Measurements from ENCODE around the gene ZEB2.

The ZEB2 gene

DNA sequence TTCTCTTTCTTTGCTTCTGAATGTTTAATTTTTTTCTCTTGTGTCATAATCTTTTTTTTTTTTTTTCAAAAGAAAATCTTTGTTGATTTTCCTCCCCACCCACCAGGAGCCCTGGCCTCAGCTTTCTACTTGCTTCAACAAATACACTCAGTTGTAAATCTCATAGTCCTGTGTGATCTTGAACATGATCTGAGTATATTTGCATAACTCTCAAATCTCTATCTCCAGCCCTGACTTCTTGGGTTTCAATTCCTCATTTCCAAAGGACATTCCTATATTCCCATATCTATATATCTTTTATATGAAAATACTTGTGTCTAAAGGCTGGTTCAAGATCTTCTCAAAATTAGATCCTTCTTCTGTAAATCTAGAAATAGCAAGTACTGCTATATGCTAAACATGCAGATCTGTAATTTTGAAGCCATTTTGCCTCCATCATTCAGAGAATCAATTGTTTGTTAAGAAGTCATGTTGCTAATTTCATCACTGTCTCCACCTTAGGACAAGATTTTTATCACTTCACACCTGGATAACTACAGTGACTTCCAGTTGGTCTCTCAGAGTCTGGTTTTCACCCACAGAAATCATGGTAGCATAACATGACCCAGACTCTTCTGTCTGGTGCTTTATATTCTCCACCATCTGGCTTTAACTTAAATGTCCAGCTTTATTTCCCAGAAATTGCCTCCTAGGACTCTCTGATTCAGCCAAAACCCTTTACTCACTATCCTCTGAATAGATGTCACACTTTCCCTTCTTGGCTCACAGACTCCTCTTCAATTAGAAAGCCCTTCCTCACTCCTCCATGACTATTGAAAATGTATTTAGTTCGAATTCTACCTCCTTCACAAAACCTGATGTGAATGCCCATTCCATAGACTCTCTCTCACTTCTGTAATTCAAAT, 98.1 kb downstream of the ZEB2 start:
- DNase-seq (ENCODE audit: low spot score) = no peak

DNA sequence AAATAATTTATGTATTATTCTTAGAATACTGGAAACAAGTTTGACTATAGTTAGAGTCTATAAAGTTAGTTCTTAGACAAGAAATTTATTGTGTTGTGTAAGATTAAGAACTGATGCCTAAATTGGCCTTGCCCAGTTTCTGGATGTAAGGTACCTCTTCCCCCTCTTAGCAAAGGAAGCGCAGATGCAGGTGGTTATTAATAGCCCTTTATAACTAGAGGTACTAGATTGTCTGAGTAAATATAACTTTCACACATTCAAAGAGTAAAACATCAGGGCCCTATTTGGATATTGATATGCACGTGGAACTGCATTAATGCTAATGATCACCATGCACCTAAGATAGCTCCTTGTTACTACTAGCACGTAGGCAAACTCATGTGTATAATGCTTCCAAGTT, 100.7 kb downstream of the ZEB2 start:
- DNase-seq (ENCODE audit: low spot score) = no peak

DNA sequence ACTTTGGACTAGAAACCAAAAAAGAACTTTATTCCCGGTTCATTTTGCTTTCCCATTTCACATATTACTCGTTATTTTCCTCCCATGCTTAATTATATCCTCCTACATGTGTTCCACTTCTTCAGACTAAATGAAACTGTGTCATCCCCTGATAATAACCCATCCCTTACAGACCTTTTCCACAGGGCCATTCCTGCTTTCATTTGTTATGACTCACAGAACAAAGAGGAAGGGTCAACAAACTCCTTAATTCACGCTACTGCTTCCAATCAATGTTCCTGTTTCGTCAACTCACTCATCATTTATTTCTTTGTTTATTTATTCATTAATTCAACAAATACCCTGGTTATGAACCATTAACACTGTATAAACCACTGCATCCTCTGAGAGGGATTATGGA, 104.5 kb downstream of the ZEB2 start:
- no peak for DNase-seq (ENCODE audit: low spot score)

DNA sequence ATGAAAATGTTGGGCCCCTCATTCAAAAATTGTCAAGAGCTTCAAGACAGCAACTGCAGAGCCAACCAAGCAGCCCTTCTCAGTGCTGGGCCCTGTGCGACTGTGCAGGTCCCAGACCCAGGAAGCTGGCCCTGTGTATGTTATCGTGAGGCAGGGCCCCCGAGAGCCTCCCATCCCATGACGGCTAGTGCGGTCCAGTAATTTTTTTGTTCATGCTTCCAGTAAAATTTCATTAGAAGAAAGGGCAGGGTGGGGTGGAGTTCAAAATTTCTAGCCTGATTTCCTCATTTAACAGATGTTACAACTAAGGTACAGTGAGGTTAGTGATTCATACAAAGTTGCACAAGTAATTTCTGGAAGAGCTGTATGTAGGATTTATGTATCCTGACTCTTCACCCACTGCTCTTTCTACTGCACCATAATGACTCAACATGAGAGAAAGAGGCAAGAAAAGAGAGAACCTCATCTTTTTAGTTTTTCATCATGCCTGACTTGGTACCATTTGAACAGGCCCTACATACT, 105.5 kb downstream of the ZEB2 start:
- peak; percentile 86 for DNase-seq (ENCODE audit: low spot score)

DNA sequence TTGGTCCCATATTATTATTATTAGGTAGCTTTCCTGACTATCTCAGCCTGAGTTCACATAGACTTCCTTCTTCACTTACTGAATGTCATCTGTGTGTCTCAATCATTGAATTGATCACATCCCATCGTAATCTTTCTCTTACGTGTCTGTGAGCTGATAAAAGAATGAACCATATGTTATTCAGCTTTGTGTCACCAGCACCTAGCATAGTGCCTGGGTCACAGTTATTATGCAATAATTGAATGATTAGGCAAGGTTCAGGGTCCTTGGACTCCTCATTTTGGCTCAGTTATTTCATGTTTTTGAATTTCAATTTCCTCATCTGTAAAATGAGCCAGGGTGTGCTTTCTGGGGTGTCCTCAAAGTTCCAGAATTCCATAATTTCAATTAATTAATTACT, 107.2 kb downstream of the ZEB2 start:
- no peak for DNase-seq (ENCODE audit: low spot score)

DNA sequence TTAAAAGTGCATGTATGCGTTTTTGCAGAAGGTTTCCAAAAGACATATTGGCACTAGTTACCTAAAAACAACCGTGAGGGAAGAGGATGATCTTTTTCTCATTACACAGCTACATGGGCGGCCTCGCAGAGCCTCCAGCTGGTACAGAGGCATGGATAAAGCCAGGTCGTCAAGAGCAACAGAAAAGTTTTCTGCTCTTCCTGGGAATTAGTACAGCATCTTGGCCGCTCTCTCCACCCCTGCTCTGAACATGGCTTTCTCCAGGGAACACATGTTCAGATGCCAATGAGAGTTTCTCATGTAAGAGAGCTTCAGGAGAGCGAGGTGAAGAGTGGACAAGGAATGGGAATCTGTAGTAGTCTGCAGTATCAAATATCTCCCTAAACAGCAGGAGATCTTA, 108.4 kb downstream of the ZEB2 start:
- DNase-seq (ENCODE audit: low spot score) = no peak

DNA sequence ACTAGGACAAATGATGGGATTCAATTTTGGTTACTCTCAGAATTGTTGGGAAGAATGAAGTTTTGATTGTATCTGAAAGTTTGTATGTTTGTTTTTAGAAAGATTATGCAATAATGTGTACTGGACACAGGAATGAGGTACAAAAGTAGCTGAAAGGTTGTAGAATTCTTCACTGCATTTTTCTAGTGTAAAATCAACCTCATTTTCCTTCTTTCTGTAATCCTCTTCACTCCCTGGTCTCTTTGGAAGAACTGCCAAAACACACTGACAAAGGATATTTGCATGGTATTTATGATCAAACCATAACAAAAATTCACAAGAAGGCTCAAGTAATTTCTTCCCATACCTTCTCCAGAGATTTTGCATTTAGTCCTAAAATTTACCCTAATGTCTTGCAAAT, 110.7 kb downstream of the ZEB2 start:
- DNase-seq (ENCODE audit: low spot score) = no peak

DNA sequence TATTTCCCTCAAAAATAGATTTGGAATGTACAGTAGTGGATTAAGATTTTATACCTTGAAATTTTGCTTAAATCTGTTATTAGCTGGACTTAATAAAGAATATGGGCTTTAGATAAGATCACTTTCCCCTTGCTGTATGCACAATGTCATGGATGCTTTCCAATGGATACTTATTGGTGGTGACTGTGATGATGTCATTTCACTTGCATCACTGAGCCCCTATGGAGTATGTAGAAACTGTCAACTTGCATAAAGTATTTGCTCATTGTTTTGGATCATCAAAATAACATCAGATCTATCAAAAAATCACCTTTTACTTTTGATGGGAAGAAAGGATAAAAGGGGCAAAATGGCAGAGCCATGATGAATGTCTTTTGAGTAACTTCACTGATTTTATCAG, 112.7 kb downstream of the ZEB2 start:
- no peak for DNase-seq (ENCODE audit: low spot score)

DNA sequence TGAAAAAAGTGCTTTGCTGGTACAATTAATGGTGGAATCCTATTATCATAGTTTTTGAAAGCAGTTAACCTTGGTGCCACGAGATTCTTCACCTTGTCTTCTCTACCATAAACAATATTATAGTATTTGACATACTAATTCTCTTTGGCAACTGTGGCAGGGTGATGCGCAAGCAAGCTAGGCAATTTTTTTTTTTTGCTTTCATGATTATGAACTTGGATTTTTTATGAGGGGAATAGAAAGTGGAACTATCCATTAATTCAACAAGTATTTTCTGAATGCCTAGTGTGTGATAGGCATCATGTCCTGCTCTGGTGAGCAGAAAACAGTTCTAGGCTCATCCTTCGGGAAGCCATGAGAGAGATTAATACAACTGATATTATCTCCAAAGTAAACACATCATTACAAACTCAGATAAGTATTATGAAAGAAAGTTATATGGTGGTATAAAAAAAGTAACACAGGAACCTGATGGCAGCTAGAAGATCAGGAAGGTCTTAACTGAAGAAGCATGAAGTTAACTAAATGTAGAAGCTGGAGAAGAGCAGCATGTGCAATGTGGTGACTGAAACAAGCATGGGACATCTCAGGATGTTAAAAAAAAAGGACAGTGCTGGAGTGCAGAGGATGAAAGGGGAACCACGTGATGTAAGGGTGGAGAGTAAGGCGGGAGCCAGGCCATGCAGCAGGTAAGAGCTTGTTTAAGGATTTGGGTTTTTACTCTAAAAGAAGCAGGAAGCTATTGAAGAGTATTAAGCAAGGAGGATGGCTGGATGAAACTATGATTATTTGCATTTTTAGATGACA, 113.7 kb downstream of the ZEB2 start:
- DNase-seq (ENCODE audit: low spot score) = no peak

DNA sequence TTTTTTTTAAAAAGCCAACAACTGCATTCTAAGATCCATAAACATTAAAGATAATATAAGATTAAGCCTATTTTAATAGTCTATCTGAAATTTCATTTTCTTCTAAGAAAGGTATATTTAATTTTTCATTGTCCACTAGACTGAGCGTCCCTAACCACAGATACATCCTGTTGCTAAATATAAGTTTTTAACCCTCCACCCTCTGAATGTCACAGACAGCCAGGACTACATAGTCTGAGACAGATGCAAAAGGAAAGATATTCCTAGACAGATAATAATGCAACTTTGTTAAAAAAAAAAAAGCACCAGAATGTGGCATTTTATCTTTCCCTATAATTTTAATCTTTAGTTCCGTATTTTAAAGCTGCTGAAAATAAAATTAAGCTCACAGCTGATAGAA, 114.6 kb downstream of the ZEB2 start:
- DNase-seq (ENCODE audit: low spot score) = no peak

DNA sequence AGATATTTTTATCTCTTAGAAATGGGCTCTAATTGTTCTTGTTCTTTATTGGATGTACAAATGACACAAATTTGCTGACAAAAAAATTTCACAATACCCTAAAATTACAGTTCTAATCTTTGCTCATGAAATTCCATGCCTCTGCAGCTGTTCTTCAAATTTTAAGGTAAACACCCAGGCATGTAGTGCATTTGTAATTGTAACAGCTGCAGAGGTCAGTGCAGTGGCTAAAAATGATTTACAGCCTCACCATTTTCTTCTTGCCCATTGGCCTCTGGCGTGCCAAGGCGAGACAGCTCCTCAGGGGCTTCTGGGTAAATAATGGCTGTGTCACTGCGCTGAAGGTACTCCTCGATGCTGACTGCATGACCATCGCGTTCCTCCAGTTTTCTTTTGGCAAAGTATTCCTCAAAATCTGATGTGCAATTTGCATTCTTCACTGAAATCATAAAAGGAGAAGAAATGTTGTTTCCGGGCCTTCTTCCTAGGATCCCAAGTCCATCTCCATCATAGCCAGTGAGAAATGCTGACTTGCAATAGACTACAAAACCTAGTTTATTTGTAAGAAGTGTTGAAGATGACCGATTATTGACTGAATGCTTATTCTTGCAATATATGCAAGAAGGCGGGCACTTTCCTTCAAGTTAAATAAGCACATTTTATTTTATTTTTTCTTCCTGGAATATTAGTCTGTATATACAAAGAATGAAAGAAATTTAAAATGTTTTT, 115.2 kb downstream of the ZEB2 start:
- no peak for DNase-seq (ENCODE audit: low spot score)

DNA sequence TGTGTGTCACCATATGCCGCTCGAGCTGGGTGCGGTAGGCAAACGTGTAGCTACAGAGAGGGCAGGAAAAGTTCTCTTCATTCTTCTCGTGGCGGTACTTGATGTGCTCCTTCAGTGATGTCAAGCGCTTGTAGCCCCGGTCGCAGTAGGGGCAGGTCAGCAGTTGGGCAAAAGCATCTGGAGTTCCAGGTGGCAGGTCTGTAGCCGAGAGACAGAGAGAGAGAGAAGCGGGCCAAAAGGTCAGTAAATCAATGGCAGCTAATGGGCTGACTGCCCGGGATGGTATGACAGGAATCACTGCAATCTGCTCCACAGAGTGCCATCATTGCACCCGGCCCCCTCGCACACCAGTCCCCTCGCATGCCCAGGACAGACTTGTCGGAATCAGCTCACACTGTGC, 116.0 kb downstream of the ZEB2 start:
- DNase-seq (ENCODE audit: low spot score) = no peak

DNA sequence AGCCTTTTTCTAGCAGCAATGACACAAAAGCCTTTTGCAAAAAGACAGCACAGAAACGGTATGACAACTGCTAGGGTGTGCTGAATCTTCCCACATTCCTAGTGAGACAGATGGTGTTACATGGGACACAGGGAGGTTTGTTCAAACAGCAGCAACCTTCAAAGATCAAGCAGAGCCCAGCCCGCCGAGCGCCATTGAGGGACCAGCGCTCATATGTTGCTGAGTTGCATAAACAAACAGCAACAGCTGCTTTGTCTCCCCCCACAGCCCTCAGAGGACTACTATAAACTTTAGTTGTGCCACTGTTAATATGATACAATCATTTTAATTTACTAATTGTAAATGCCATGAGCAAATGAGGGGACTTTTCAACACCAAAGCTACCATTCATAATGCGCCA, 117.7 kb downstream of the ZEB2 start:
- no peak for DNase-seq (ENCODE audit: low spot score)

DNA sequence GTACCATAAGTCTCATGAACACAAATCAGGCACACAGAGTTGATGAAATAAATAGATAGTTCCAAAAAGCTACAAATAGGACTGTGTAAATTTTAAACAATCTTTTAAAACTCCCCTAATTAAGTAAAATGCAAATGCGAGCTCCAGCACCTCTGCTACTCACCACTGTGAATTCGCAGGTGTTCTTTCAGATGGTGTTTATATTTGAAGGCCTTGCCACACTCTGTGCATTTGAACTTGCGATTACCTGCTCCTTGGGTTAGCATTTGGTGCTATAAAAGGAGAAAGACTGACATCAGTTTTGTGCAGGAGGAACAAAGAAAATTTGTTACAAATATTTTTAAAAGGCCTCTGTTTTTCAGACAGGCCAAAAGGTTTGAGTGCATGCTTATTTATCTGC, 118.9 kb downstream of the ZEB2 start:
- no peak for DNase-seq (ENCODE audit: low spot score)

DNA sequence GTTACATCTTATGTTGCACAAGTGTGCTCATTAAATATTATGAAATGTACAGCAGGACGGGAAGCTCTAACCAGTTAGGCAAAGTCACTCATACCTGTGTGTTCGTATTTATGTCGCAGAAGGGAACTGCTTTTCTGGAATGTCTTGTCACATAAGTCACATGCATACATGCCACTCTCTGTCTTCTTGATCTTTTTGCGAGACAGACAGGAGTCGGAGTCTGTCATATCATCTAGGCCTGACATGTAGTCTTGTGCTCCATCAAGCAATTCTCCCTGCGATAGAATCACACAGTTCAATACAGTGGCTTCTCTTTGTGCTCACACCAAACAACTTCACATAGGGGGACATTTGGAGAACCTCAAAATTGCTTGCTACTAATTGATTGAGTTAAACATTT, 123.6 kb downstream of the ZEB2 start:
- DNase-seq (ENCODE audit: low spot score) = no peak

DNA sequence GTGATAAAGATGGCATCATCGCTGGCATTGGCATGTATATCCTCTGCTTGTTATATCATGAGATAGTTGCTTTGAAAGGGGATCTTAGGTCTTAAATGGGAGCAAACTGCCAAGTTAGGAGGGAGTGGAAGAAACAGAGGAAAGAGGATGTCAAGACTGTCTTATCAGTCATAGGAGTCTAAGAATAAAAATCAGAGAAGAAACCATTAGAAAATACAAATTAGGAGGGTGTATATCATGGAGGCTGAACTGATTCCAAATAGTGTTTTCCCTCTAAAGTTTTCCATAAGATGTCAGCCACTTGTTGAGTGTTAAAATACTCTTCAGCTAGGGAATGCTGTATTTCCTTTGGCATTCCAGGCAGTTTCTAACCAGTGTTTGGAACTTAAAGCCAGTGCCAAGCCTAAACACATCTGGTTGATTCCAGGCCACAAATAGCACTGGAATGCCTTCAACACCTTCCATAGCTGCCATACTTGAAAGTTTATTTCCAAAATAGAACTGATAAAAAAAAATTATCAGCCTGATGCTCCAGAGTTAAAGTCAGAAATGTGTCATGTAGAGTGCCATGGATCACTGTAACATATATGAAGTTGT, 129.4 kb downstream of the ZEB2 start:
- DNase-seq (ENCODE audit: low spot score) = peak; percentile 59

DNA sequence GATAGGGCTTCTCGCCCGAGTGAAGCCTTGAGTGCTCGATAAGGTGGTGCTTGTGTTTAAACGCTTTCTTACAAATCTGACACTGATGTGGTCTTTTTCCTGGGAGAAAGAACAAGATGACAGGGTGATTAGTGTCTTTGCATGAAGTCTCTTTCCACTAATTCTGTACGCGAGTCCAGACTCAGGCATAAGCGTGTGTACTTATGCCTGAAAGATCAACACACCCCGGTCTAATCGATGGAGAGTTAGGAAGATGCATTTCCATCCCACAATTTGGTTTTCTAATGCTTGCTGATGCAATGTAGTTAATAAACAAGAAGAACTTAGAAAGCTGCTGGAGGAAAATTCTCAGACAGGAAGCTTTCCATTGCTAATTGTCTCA, 130.0 kb downstream of the ZEB2 start:
- no peak for DNase-seq (ENCODE audit: low spot score)

DNA sequence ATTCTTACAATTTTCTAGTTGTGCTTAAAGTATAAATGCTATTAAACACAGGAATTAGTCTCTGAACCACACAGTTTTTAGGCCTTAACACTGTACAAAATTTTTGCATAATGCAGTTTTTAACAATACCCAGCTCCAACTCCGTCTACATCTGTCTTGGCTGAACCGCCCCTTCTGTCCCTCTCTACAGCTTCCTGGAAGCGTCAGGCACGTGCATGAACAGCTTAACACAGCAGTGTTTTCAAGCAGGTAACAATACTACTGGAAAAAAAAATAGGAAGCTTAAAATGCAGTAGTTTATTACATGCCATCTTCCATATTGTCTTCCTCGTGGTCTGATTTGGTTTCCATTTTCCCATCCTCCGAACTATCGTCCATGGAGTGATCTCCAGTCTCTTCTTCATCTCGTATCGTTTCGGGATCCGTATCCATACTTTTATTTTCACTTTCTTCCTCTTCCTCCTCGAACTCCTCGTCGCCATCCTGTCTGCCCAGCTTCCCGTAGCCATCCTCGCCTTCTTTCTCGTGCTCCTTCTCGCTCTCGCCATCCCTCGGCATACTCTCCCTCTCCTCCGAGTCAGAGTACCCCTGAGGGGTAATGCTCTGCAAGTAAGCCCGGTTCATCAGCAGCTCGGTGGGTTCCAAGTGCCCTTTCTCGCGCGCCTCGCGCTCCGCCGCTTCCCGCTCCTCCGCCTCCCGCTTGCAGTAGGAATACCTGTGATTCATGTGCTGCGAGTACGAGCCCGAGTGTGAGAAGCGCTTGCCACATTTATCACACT, 130.6 kb downstream of the ZEB2 start:
- no peak for DNase-seq (ENCODE audit: low spot score)

DNA sequence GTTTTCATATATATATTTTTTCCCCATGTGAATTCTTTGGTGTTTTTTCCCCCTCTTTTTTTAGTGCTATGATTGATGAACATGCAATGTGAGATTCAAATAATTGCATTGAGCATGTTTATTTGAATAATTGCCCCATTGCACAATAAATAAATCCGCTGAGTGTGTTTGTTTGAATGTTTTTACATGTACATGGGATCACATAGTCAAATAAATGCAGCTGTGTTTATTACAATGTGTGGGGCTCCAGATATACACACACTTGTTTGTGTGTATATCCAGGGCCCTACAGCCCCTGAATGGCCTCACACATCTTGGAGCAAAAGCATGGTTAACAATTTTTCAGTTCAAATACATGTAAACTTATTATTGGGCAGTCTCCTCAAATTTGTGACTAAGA, 134.5 kb downstream of the ZEB2 start:
- no peak for DNase-seq (ENCODE audit: low spot score)

DNA sequence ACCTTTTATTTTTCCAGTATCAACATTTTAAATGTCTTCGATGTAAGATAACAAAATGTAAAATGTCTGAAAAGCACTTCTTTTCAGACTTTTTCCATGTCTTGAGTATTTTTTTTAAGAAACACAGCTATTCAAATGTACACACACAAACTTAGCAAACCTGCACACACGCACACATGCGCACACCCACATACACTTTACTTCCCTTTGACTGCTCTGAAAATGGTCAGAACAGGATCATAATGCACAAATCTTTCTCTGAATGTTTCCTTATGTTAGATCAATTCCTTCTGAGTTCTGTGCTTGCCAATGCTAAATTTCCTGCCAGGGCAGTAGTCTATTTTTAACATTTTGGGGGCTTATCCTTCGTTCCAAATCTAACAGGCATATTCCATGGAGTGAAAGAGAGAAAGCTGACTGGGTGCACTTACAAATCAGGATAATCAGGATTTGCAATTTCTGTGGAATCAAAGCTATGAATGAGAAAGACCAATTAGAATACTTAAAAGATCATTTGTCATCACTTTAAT, 136.3 kb downstream of the ZEB2 start:
- no peak for DNase-seq (ENCODE audit: low spot score)

DNA sequence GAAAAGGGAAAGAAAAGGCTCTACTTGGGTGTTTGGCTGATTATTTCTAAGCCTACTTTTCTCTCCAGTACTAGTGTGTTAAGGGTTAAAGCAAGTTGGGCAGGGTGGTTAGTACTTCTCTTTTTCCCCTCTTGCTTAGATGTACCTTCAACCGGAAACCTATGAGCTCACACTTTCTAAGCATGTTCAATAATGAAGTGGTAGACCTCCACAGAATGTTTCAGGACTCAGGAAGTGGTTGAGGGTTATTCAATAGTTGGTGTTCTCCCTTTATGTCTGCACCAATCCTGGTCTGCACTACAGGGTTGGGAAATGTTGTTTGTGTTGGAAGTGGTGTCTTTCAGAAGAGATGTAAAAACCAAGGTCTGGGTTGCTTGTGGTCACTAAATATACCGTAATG, 137.1 kb downstream of the ZEB2 start:
- no peak for DNase-seq (ENCODE audit: low spot score)
